ENCODE data around the gene ATP1A2. TPM values are rescaled to one million over a fixed set of nuclear protein-coding genes. Genes with fewer than 3 reads are reported as not detected.

ATP1A2 gene
- total RNA-seq, 1 donor from 2014 or later: not detected

- DNase-seq: no peak
- intact Hi-C loops (cut with micrococcal nuclease): loop anchor here (5.0 kb wide), 1 partner anchor 46 kb away; no protein-coding TSS in a partner anchor
- no peak overlapping the region for H3K4me3 Mint-ChIP-seq
- H3K4me1 Mint-ChIP-seq: peaks cover 13% of the 10 kb centered on the region
- H3K36me3 Mint-ChIP-seq (ENCODE audit: low read depth): no peaks in the 10 kb centered on the region
- CTCF ChIA-PET: interaction anchor here (0.8 to 1.2 kb wide), 3 partner anchors 25 to 84 kb away, joined by 3 to 4 read pairs (median 3); no protein-coding TSS in a partner anchor
- POLR2A ChIA-PET: no interaction called here
- no peaks in the 10 kb centered on the region for H3K9me3 Mint-ChIP-seq
- ATAC-seq (ENCODE audit: low read depth): no peak
- no peak for TF ChIP-seq CTCF (IDR thresholded peaks at IDR 0.05)
- H3K27ac Mint-ChIP-seq: peak overlapping the region; percentile 47
- peaks cover 2% of the 10 kb centered on the region for H3K27me3 Mint-ChIP-seq
These were observed 53.2 kb downstream of the ATP1A2 start for GRCh38 chr1:160168609-160169369.

- intact Hi-C loops (cut with micrococcal nuclease): loop anchor here (5.0 kb wide), 1 partner anchor 47 kb away; no protein-coding TSS in a partner anchor
- DNase-seq (no peak), ATAC-seq (ENCODE audit: low read depth) (peak; percentile 61)
- Mint-ChIP-seq H3K27me3 (peaks cover 4% of the 10 kb centered on the region), H3K4me1 (peaks cover 13% of the 10 kb centered on the region), H3K27ac (peak overlapping the region; percentile 47), H3K4me3 (peak overlapping the region; percentile 48), H3K9me3 (no peaks in the 10 kb centered on the region), H3K36me3 (ENCODE audit: low read depth) (no peaks in the 10 kb centered on the region)
- ChIA-PET POLR2A (interaction anchor here (0.6 kb wide), 1 partner anchor 93 kb away, joined by 5 read pairs; the partner anchor contains the start of gene DCAF8), CTCF (interaction anchor here (0.8 to 1.2 kb wide), 3 partner anchors 24 to 83 kb away, joined by 3 to 4 read pairs (median 3); no protein-coding TSS in a partner anchor)
- no peak for TF ChIP-seq CTCF (IDR thresholded peaks at IDR 0.05)
These were observed 54.2 kb downstream of the ATP1A2 start for GRCh38 chr1:160169553-160170399.

GRCh38 chr1:160171354-160171753, 55.8 kb downstream of the ATP1A2 start:
- TF ChIP-seq CTCF (IDR thresholded peaks at IDR 0.05): no peak
- DNase-seq (no peak), ATAC-seq (ENCODE audit: low read depth) (no peak)
- Mint-ChIP-seq H3K27me3 (peaks cover 6% of the 10 kb centered on the region), H3K4me1 (peaks cover 13% of the 10 kb centered on the region), H3K36me3 (ENCODE audit: low read depth) (no peaks in the 10 kb centered on the region), H3K4me3 (no peak overlapping the region), H3K27ac (no peak overlapping the region), H3K9me3 (no peaks in the 10 kb centered on the region)
- intact Hi-C loops (cut with micrococcal nuclease): no loop called here
- CTCF ChIA-PET: interaction anchor here (1.0 kb wide), 1 partner anchor 120 kb away, joined by 3 read pairs; no protein-coding TSS in a partner anchor
- POLR2A ChIA-PET: no interaction called here

- H3K27me3 Mint-ChIP-seq: peaks cover 6% of the 10 kb centered on the region
- no peak overlapping the region for H3K4me3 Mint-ChIP-seq
- peaks cover 13% of the 10 kb centered on the region for H3K4me1 Mint-ChIP-seq
- H3K27ac Mint-ChIP-seq: no peak overlapping the region
- TF ChIP-seq CTCF (IDR thresholded peaks at IDR 0.05): no peak
- H3K36me3 Mint-ChIP-seq (ENCODE audit: low read depth): no peaks in the 10 kb centered on the region
- no peaks in the 10 kb centered on the region for H3K9me3 Mint-ChIP-seq
- ATAC-seq (ENCODE audit: low read depth): no peak
- ChIA-PET POLR2A (no interaction called here), CTCF (interaction anchor here (1.0 kb wide), 1 partner anchor 119 kb away, joined by 3 read pairs; no protein-coding TSS in a partner anchor)
- no peak for DNase-seq
- intact Hi-C loops (cut with micrococcal nuclease): no loop called here
These were observed 56.4 kb downstream of the ATP1A2 start for GRCh38 chr1:160171980-160172379.

- CTCF ChIA-PET: no interaction called here
These were observed 61.7 kb downstream of the ATP1A2 start for GRCh38 chr1:160177231-160177630.

More at GRCh38 chr1:160177231-160177630, 61.7 kb downstream of the ATP1A2 start:
- POLR2A ChIA-PET: no interaction called here
- intact Hi-C loops (cut with micrococcal nuclease): no loop called here
- no peak for DNase-seq
- no peak for ATAC-seq (ENCODE audit: low read depth)
- no peaks in the 10 kb centered on the region for H3K4me1 Mint-ChIP-seq
- H3K9me3 Mint-ChIP-seq: no peaks in the 10 kb centered on the region
- no peaks in the 10 kb centered on the region for H3K36me3 Mint-ChIP-seq (ENCODE audit: low read depth)
- H3K4me3 Mint-ChIP-seq: no peak overlapping the region
- H3K27me3 Mint-ChIP-seq: peaks cover 10% of the 10 kb centered on the region
- H3K27ac Mint-ChIP-seq: no peak overlapping the region
- no peak for TF ChIP-seq CTCF (IDR thresholded peaks at IDR 0.05)
